HCT116 (cell line): ENCODE measurements around the gene CPNE7. TPM values are rescaled to one million over a fixed set of nuclear protein-coding genes. Genes with fewer than 3 reads are reported as not detected.
A peak's percentile ranks its signal among the peaks of the same experiment; 100 is the strongest.

ENCODE experiments used
- ATAC-seq: fragments of 200-7000 bp; cut with Tn5 transposase; 2 replicates; pipeline ENCODE4 v1.9.1; 2020; ENCODE audit warnings: mild to moderate bottlenecking, moderate library complexity
- BruUV-seq: library from RNA; stranded (reverse); fragments of 400-500 nt; replicated peaks from 2 replicates; lab custom pipeline; 2021; lab: Mats Ljungman, UMichigan
- CTCF ChIA-PET: fragments of 300-600 bp; sonication (Branson Sonifier 250); formaldehyde crosslinking; loops from one replicate; lab custom pipeline; 2021; ENCODE audit warnings: antibody characterized with exemption; lab: Charles Lee
- POLR2A ChIA-PET: fragments of 300-600, 350-600 bp; sonication (Branson Sonifier 250); formaldehyde crosslinking; loops from one replicate; lab custom pipeline; 2021; ENCODE audit warnings: antibody characterized with exemption; lab: Charles Lee
- RAD21 ChIA-PET, 2 experiments: fragments of 300-600 bp; sonication (Branson Sonifier 250); formaldehyde crosslinking; loops; one replicate each; lab custom pipeline; 2023; ENCODE audit warnings: low total read pairs in 2 of 2; ENCODE audit not compliant: uncharacterized antibody in 2 of 2, unreplicated experiment in 2 of 2, low non-redundant PET in 1 of 2; lab: Charles Lee
- DNase-seq: peaks from one replicate; pipeline ENCODE4 v3.0.0-alpha.2; 2010; ENCODE audit warnings: low read depth, low spot score
- H2AFZ ChIP-seq: fragments of 200-600 bp; shearing (Covaris generic), sonication (generic); 2 replicates; pipeline ENCODE4 v1.6.1; 2017; ENCODE audit warnings: low read depth, mixed run types, mixed read lengths, antibody characterized with exemption, low read length; ENCODE audit not compliant: poor library complexity, severe bottlenecking
- H3K27ac ChIP-seq: 2 replicates; pipeline ENCODE4 v1.5.1; 2012; ENCODE audit warnings: low read depth, low read length
- H3K27me3 ChIP-seq: fragments of 200-600 bp; sonication (generic); 2 replicates; pipeline ENCODE4 v1.6.1; 2016; ENCODE audit warnings: mixed run types, low read length, mixed read lengths; ENCODE audit not compliant: insufficient read depth
- H3K36me3 ChIP-seq, 2 experiments: fragments of 200-500 bp in 1 of 2; fragments of 200-600 bp in 1 of 2; sonication (Bioruptor generic) in 1 of 2; sonication (generic) in 1 of 2; 2 replicates each; pipeline versions ENCODE4 v1.5.1 to v1.6.1; 2014 to 2016; ENCODE audit warnings: low read length in 2 of 2, inconsistent platforms in 1 of 2, mixed read lengths in 1 of 2, mixed run types in 1 of 2; ENCODE audit not compliant: insufficient read depth in 2 of 2, control insufficient read depth in 1 of 2
- H3K4me1 ChIP-seq, 2 experiments: fragments of 200-600 bp in 1 of 2; sonication (generic) in 1 of 2; 2 replicates each; pipeline versions ENCODE4 v1.5.1 to v1.6.1; 2012 to 2017; ENCODE audit warnings: low read length in 2 of 2, inconsistent platforms in 1 of 2, mild to moderate bottlenecking in 1 of 2, mixed read lengths in 1 of 2, mixed run types in 1 of 2, moderate library complexity in 1 of 2; ENCODE audit not compliant: insufficient read depth in 2 of 2, control insufficient read depth in 1 of 2
- H3K4me2 ChIP-seq: fragments of 200-600 bp; sonication (generic); 2 replicates; pipeline ENCODE4 v1.6.1; 2017; ENCODE audit warnings: mixed run types, low read length, mixed read lengths
- H3K4me3 ChIP-seq, 2 experiments: fragments of 200-600 bp in 1 of 2; sonication (generic) in 1 of 2; replicated peaks in 1 of 2; 2 replicates each; pipeline ENCODE4 v1.5.1; 2011 to 2016; ENCODE audit warnings: low read length in 2 of 2, control low read depth in 1 of 2, low read depth in 1 of 2, mild to moderate bottlenecking in 1 of 2, mixed read lengths in 1 of 2, mixed run types in 1 of 2
- H3K79me2 ChIP-seq: fragments of 200-600 bp; sonication (generic); 2 replicates; pipeline ENCODE4 v1.6.1; 2017; ENCODE audit warnings: mild to moderate bottlenecking, mixed run types, low read length, moderate library complexity, mixed read lengths; ENCODE audit not compliant: insufficient read depth
- H3K9ac ChIP-seq: fragments of 200-600 bp; sonication (generic); 2 replicates; pipeline ENCODE4 v1.6.1; 2016; ENCODE audit warnings: low read length, mixed read lengths
- H3K9me2 ChIP-seq: fragments of 200-600 bp; sonication (generic), shearing (Covaris generic); 2 replicates; pipeline ENCODE4 v1.6.1; 2017; ENCODE audit warnings: mixed run types, mild to moderate bottlenecking, moderate library complexity; ENCODE audit not compliant: insufficient read depth
- H3K9me3 ChIP-seq, 2 experiments: fragments of 200-500 bp in 1 of 2; fragments of 200-600 bp in 1 of 2; sonication (Bioruptor generic) in 1 of 2; sonication (generic) in 1 of 2; 2 replicates each; pipeline ENCODE4 v1.6.1; 2014 to 2017; ENCODE audit warnings: low read length in 2 of 2, mixed read lengths in 2 of 2, inconsistent platforms in 1 of 2, low read depth in 1 of 2, mild to moderate bottlenecking in 1 of 2, mixed run types in 1 of 2, moderate library complexity in 1 of 2; ENCODE audit not compliant: control insufficient read depth in 1 of 2, insufficient read depth in 1 of 2
- H4K20me1 ChIP-seq: fragments of 200-600 bp; sonication (generic), shearing (Covaris generic); 2 replicates; pipeline ENCODE4 v1.6.1; 2017; ENCODE audit warnings: mixed run types, mild to moderate bottlenecking, moderate library complexity; ENCODE audit not compliant: insufficient read depth
- CEBPB ChIP-seq: IDR thresholded peaks from 2 replicates; pipeline ENCODE4 v1.6.1; 2012; ENCODE audit warnings: low read depth
- EGR1 ChIP-seq: IDR thresholded peaks from 2 replicates; pipeline ENCODE4 v1.6.1; 2012; ENCODE audit warnings: low read depth
- EZH2 ChIP-seq: fragments of 200-600 bp; sonication (generic); IDR thresholded peaks from 2 replicates; pipeline ENCODE4 v1.6.1; 2017; ENCODE audit warnings: antibody characterized with exemption, mixed run types
- FOSL1 ChIP-seq: IDR thresholded peaks from 2 replicates; pipeline ENCODE4 v1.6.1; 2012; ENCODE audit warnings: low read depth
- POLR2AphosphoS5 ChIP-seq: IDR thresholded peaks from 2 replicates; pipeline ENCODE4 v1.6.1; 2011; ENCODE audit warnings: mild to moderate bottlenecking, low read depth, low read length, moderate library complexity
- SP1 ChIP-seq: IDR thresholded peaks from 2 replicates; pipeline ENCODE4 v1.6.1; 2012; ENCODE audit warnings: low read depth
- SRF ChIP-seq: IDR thresholded peaks from 2 replicates; pipeline ENCODE4 v1.6.1; 2012; ENCODE audit warnings: low read depth
- intact Hi-C: fragments of 100-400 bp; cut with micrococcal nuclease; formaldehyde crosslinking; loops from 2 replicates; pipeline ENCODE4 v1.10.0; 2022
- total RNA-seq: library from RNA; stranded (reverse); gene quantifications from one replicate; pipeline ENCODE4 v1.2.1, GENCODE V29; 2021; ENCODE audit not compliant: unreplicated experiment
- TF ChIP-seq, protein P1 (sequence below), 3 experiments: fragments of 200-600 bp in 1 of 3; sonication (generic) in 1 of 3; IDR thresholded peaks in 2 of 3; conservative IDR thresholded peaks in 1 of 3; 2 replicates each; pipeline ENCODE4 v1.5.1; 2012 to 2017; ENCODE audit warnings: low read depth in 2 of 3, low read length in 2 of 3, antibody characterized with exemption in 1 of 3, borderline replicate concordance in 1 of 3, control low read depth in 1 of 3, mild to moderate bottlenecking in 1 of 3, mixed read lengths in 1 of 3, mixed run types in 1 of 3, moderate library complexity in 1 of 3; ENCODE audit not compliant: insufficient read depth in 1 of 3
- TF ChIP-seq, protein P2 (sequence below): IDR thresholded peaks from 2 replicates; pipeline ENCODE4 v1.6.1; 2011; ENCODE audit warnings: mild to moderate bottlenecking, low read length, moderate library complexity; ENCODE audit not compliant: insufficient replicate concordance; ENCODE audit errors: extremely low read depth
- TF ChIP-seq, protein P3 (sequence below): IDR thresholded peaks from 2 replicates; pipeline ENCODE4 v1.6.1; 2012; ENCODE audit warnings: low read depth
- TF ChIP-seq, protein P4 (sequence below): IDR thresholded peaks from 2 replicates; pipeline ENCODE4 v1.6.1; 2012

Gene CPNE7
- total RNA-seq, 1 experiment from 2014 or later: 201 TPM

GRCh38 chr16:89600956-89601355 lies 25.4 kb downstream of the CPNE7 start:
- H4K20me1 ChIP-seq: no peaks in the 10 kb centered on the region
- H3K36me3 ChIP-seq: peaks cover 0 to 3% of the 10 kb centered on the region in 2 experiments; a peak in 1 of 4 replicates
- H3K27ac ChIP-seq: no peak overlapping the region
- H3K9ac ChIP-seq: no peak overlapping the region
- H3K27me3 ChIP-seq: no peaks in the 10 kb centered on the region
- ATAC-seq (no peak), DNase-seq (no peak)
- no peak overlapping the region for H3K4me3 ChIP-seq
- no peaks in the 10 kb centered on the region for H3K79me2 ChIP-seq
- ChIA-PET RAD21 (no interaction called here), POLR2A (no interaction called here), CTCF (interaction anchor here (2.0 to 2.1 kb wide), 3 partner anchors 8 to 14 kb away, joined by 4 to 17 read pairs (median 10); partner anchors contain the start of gene DPEP1)
- TF ChIP-seq SP1: no peak
- TF ChIP-seq, protein P1, sequence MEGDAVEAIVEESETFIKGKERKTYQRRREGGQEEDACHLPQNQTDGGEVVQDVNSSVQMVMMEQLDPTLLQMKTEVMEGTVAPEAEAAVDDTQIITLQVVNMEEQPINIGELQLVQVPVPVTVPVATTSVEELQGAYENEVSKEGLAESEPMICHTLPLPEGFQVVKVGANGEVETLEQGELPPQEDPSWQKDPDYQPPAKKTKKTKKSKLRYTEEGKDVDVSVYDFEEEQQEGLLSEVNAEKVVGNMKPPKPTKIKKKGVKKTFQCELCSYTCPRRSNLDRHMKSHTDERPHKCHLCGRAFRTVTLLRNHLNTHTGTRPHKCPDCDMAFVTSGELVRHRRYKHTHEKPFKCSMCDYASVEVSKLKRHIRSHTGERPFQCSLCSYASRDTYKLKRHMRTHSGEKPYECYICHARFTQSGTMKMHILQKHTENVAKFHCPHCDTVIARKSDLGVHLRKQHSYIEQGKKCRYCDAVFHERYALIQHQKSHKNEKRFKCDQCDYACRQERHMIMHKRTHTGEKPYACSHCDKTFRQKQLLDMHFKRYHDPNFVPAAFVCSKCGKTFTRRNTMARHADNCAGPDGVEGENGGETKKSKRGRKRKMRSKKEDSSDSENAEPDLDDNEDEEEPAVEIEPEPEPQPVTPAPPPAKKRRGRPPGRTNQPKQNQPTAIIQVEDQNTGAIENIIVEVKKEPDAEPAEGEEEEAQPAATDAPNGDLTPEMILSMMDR (IDR thresholded peaks at IDR 0.05 in 2 of 3, conservative IDR thresholded peaks at IDR 0.05 in 1 of 3; ENCODE audit: borderline replicate concordance in 1 of 3, insufficient read depth in 1 of 3, low read depth in 2 of 3, low read length in 2 of 3): no peak
- no peak for TF ChIP-seq SRF
- TF ChIP-seq EGR1: no peak
- no peak for TF ChIP-seq POLR2AphosphoS5
- TF ChIP-seq, protein P2, sequence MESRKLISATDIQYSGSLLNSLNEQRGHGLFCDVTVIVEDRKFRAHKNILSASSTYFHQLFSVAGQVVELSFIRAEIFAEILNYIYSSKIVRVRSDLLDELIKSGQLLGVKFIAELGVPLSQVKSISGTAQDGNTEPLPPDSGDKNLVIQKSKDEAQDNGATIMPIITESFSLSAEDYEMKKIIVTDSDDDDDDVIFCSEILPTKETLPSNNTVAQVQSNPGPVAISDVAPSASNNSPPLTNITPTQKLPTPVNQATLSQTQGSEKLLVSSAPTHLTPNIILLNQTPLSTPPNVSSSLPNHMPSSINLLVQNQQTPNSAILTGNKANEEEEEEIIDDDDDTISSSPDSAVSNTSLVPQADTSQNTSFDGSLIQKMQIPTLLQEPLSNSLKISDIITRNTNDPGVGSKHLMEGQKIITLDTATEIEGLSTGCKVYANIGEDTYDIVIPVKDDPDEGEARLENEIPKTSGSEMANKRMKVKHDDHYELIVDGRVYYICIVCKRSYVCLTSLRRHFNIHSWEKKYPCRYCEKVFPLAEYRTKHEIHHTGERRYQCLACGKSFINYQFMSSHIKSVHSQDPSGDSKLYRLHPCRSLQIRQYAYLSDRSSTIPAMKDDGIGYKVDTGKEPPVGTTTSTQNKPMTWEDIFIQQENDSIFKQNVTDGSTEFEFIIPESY: no peak
- TF ChIP-seq, protein P3, sequence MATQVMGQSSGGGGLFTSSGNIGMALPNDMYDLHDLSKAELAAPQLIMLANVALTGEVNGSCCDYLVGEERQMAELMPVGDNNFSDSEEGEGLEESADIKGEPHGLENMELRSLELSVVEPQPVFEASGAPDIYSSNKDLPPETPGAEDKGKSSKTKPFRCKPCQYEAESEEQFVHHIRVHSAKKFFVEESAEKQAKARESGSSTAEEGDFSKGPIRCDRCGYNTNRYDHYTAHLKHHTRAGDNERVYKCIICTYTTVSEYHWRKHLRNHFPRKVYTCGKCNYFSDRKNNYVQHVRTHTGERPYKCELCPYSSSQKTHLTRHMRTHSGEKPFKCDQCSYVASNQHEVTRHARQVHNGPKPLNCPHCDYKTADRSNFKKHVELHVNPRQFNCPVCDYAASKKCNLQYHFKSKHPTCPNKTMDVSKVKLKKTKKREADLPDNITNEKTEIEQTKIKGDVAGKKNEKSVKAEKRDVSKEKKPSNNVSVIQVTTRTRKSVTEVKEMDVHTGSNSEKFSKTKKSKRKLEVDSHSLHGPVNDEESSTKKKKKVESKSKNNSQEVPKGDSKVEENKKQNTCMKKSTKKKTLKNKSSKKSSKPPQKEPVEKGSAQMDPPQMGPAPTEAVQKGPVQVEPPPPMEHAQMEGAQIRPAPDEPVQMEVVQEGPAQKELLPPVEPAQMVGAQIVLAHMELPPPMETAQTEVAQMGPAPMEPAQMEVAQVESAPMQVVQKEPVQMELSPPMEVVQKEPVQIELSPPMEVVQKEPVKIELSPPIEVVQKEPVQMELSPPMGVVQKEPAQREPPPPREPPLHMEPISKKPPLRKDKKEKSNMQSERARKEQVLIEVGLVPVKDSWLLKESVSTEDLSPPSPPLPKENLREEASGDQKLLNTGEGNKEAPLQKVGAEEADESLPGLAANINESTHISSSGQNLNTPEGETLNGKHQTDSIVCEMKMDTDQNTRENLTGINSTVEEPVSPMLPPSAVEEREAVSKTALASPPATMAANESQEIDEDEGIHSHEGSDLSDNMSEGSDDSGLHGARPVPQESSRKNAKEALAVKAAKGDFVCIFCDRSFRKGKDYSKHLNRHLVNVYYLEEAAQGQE: no peak
- no peak for TF ChIP-seq CEBPB
- TF ChIP-seq, protein P4, sequence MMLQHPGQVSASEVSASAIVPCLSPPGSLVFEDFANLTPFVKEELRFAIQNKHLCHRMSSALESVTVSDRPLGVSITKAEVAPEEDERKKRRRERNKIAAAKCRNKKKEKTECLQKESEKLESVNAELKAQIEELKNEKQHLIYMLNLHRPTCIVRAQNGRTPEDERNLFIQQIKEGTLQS: no peak
- no peak for TF ChIP-seq FOSL1
- TF ChIP-seq EZH2: no peak
- no peak overlapping the region for H2AFZ ChIP-seq
- peak overlapping the region; percentile 10; the same call in 1 of the 2 replicates for H3K4me2 ChIP-seq
- no TSS peak for BruUV-seq
- H3K4me1 ChIP-seq: peaks cover 28 to 57% of the 10 kb centered on the region in 2 experiments
- no peaks in the 10 kb centered on the region for H3K9me3 ChIP-seq
- intact Hi-C loops: no loop called here
- no peaks in the 10 kb centered on the region for H3K9me2 ChIP-seq
